ENCODE data around the gene KDM2B. TPM values are rescaled to one million over a fixed set of nuclear protein-coding genes. Genes with fewer than 3 reads are reported as not detected.

The KDM2B gene
- total RNA-seq, 1 donor, result 63.7 TPM

- Histone ChIP-seq H3K9me3 (ENCODE audit: low read depth, low read length) (no peaks in the 10 kb centered on the region), H3K27me3 (ENCODE audit: insufficient read depth, low read length) (no peaks in the 10 kb centered on the region), H3K4me3 (ENCODE audit: low read length) (no peak overlapping the region), H3K4me1 (ENCODE audit: insufficient read depth, low read length) (no peaks in the 10 kb centered on the region)
Measured at GRCh38 chr12:121442028-121442948, 138.5 kb downstream of the KDM2B start.

- Histone ChIP-seq H3K9me3 (ENCODE audit: low read depth, low read length) (no peaks in the 10 kb centered on the region), H3K27me3 (ENCODE audit: insufficient read depth, low read length) (no peaks in the 10 kb centered on the region), H3K4me3 (ENCODE audit: low read length) (no peak overlapping the region), H3K4me1 (ENCODE audit: insufficient read depth, low read length) (peaks cover 4% of the 10 kb centered on the region)
Measured at GRCh38 chr12:121441555-121441954, 139.3 kb downstream of the KDM2B start.

- no peak overlapping the region for H3K4me3 ChIP-seq (ENCODE audit: low read length)
- H3K27me3 ChIP-seq (ENCODE audit: insufficient read depth, low read length), result no peaks in the 10 kb centered on the region
- H3K4me1 ChIP-seq (ENCODE audit: insufficient read depth, low read length), result peaks cover 7% of the 10 kb centered on the region
- H3K9me3 ChIP-seq (ENCODE audit: low read depth, low read length), result no peaks in the 10 kb centered on the region
Measured at GRCh38 chr12:121440768-121441167, 140.1 kb downstream of the KDM2B start.

GRCh38 chr12:121439715-121440114 is 141.1 kb downstream of the KDM2B start:
- H3K4me3 ChIP-seq (ENCODE audit: low read length), result no peak overlapping the region
- H3K9me3 ChIP-seq (ENCODE audit: low read depth, low read length), result no peaks in the 10 kb centered on the region
- H3K27me3 ChIP-seq (ENCODE audit: insufficient read depth, low read length), result no peaks in the 10 kb centered on the region
- H3K4me1 ChIP-seq (ENCODE audit: insufficient read depth, low read length), result peaks cover 7% of the 10 kb centered on the region

GRCh38 chr12:121438905-121439304 is 141.9 kb downstream of the KDM2B start:
- Histone ChIP-seq H3K9me3 (ENCODE audit: low read depth, low read length) (no peaks in the 10 kb centered on the region), H3K27me3 (ENCODE audit: insufficient read depth, low read length) (no peaks in the 10 kb centered on the region), H3K4me3 (ENCODE audit: low read length) (no peak overlapping the region), H3K4me1 (ENCODE audit: insufficient read depth, low read length) (peaks cover 7% of the 10 kb centered on the region)

GRCh38 chr12:121436706-121437105 is 144.1 kb downstream of the KDM2B start:
- Histone ChIP-seq H3K27me3 (ENCODE audit: insufficient read depth, low read length) (no peaks in the 10 kb centered on the region), H3K4me1 (ENCODE audit: insufficient read depth, low read length) (peaks cover 7% of the 10 kb centered on the region), H3K9me3 (ENCODE audit: low read depth, low read length) (no peaks in the 10 kb centered on the region), H3K4me3 (ENCODE audit: low read length) (no peak overlapping the region)

- Histone ChIP-seq H3K4me3 (ENCODE audit: low read length) (no peak overlapping the region), H3K27me3 (ENCODE audit: insufficient read depth, low read length) (no peaks in the 10 kb centered on the region), H3K4me1 (ENCODE audit: insufficient read depth, low read length) (peaks cover 11% of the 10 kb centered on the region), H3K9me3 (ENCODE audit: low read depth, low read length) (no peaks in the 10 kb centered on the region)
Measured at GRCh38 chr12:121432740-121433480, 147.9 kb downstream of the KDM2B start.

- Histone ChIP-seq H3K4me3 (ENCODE audit: low read length) (no peak overlapping the region), H3K27me3 (ENCODE audit: insufficient read depth, low read length) (no peaks in the 10 kb centered on the region), H3K4me1 (ENCODE audit: insufficient read depth, low read length) (peaks cover 23% of the 10 kb centered on the region), H3K9me3 (ENCODE audit: low read depth, low read length) (no peaks in the 10 kb centered on the region)
Measured at GRCh38 chr12:121430833-121431415, 149.9 kb downstream of the KDM2B start.

GRCh38 chr12:121428883-121429282 is 151.9 kb downstream of the KDM2B start:
- H3K4me1 ChIP-seq (ENCODE audit: insufficient read depth, low read length), result peaks cover 40% of the 10 kb centered on the region
- no peak overlapping the region for H3K4me3 ChIP-seq (ENCODE audit: low read length)
- H3K9me3 ChIP-seq (ENCODE audit: low read depth, low read length), result no peaks in the 10 kb centered on the region
- H3K27me3 ChIP-seq (ENCODE audit: insufficient read depth, low read length), result no peaks in the 10 kb centered on the region

- Histone ChIP-seq H3K27me3 (ENCODE audit: insufficient read depth, low read length) (no peaks in the 10 kb centered on the region), H3K9me3 (ENCODE audit: low read depth, low read length) (no peaks in the 10 kb centered on the region), H3K4me3 (ENCODE audit: low read length) (no peak overlapping the region), H3K4me1 (ENCODE audit: insufficient read depth, low read length) (peaks cover 40% of the 10 kb centered on the region)
Measured at GRCh38 chr12:121427556-121428050, 153.2 kb downstream of the KDM2B start.

- Histone ChIP-seq H3K4me3 (ENCODE audit: low read length) (no peak overlapping the region), H3K9me3 (ENCODE audit: low read depth, low read length) (no peaks in the 10 kb centered on the region), H3K4me1 (ENCODE audit: insufficient read depth, low read length) (peaks cover 40% of the 10 kb centered on the region), H3K27me3 (ENCODE audit: insufficient read depth, low read length) (no peaks in the 10 kb centered on the region)
Measured at GRCh38 chr12:121424624-121424975, 156.2 kb downstream of the KDM2B start.

- Histone ChIP-seq H3K27me3 (ENCODE audit: insufficient read depth, low read length) (no peaks in the 10 kb centered on the region), H3K4me1 (ENCODE audit: insufficient read depth, low read length) (peaks cover 40% of the 10 kb centered on the region), H3K9me3 (ENCODE audit: low read depth, low read length) (no peaks in the 10 kb centered on the region), H3K4me3 (ENCODE audit: low read length) (no peak overlapping the region)
Measured at GRCh38 chr12:121423682-121424623, 156.9 kb downstream of the KDM2B start.

GRCh38 chr12:121423253-121423652 is 157.6 kb downstream of the KDM2B start:
- no peaks in the 10 kb centered on the region for H3K27me3 ChIP-seq (ENCODE audit: insufficient read depth, low read length)
- no peak overlapping the region for H3K4me3 ChIP-seq (ENCODE audit: low read length)
- H3K4me1 ChIP-seq (ENCODE audit: insufficient read depth, low read length), result peaks cover 40% of the 10 kb centered on the region
- H3K9me3 ChIP-seq (ENCODE audit: low read depth, low read length), result no peaks in the 10 kb centered on the region

GRCh38 chr12:121420109-121420508 is 160.7 kb downstream of the KDM2B start:
- Histone ChIP-seq H3K27me3 (ENCODE audit: insufficient read depth, low read length) (no peaks in the 10 kb centered on the region), H3K4me3 (ENCODE audit: low read length) (no peak overlapping the region), H3K9me3 (ENCODE audit: low read depth, low read length) (no peaks in the 10 kb centered on the region), H3K4me1 (ENCODE audit: insufficient read depth, low read length) (peaks cover 13% of the 10 kb centered on the region)
